Liver (tissue), 9 donors: ENCODE results near the gene GIGYF1. TPM values are rescaled to one million over a fixed set of nuclear protein-coding genes. Genes with fewer than 3 reads are reported as not detected.
A peak's percentile ranks its signal among the peaks of the same experiment; 100 is the strongest.
"Not testable (repeated sequence)": the region's sequence is repeated elsewhere in the genome, so short reads cannot be mapped to it uniquely, and the experiment has no call there.

Experiments used
- DNase-seq: peaks from one replicate; pipeline ENCODE4 v3.0.0-alpha.2; 2017; ENCODE audit warnings: low spot score
- H3K27ac ChIP-seq, 2 donors: one replicate each; pipeline ENCODE4 v1.7.0; 2013; ENCODE audit warnings: inconsistent platforms in 2 of 2, low read length in 2 of 2, control low read depth in 1 of 2, low read depth in 1 of 2, mild to moderate bottlenecking in 1 of 2
- H3K27me3 ChIP-seq, 4 donors: one replicate each; pipeline versions ENCODE4 v1.6.1 to v1.7.0; 2013; ENCODE audit warnings: low read length in 3 of 4, inconsistent platforms in 1 of 4, mild to moderate bottlenecking in 1 of 4, moderate library complexity in 1 of 4; ENCODE audit not compliant: control insufficient read depth in 4 of 4, insufficient read depth in 4 of 4
- H3K36me3 ChIP-seq, 4 donors: one replicate each; pipeline versions ENCODE4 v1.6.1 to v1.7.0; 2013; ENCODE audit warnings: low read length in 3 of 4, mild to moderate bottlenecking in 3 of 4, low read depth in 1 of 4, moderate library complexity in 1 of 4; ENCODE audit not compliant: control insufficient read depth in 4 of 4, insufficient read depth in 3 of 4
- H3K4me1 ChIP-seq, 4 donors: one replicate each; pipeline versions ENCODE4 v1.6.1 to v1.7.0; 2013; ENCODE audit warnings: low read length in 3 of 4, mild to moderate bottlenecking in 3 of 4, moderate library complexity in 1 of 4; ENCODE audit not compliant: control insufficient read depth in 4 of 4, insufficient read depth in 4 of 4
- H3K4me3 ChIP-seq, 3 donors: one replicate each; pipeline versions ENCODE4 v1.6.1 to v1.7.0; 2013; ENCODE audit warnings: low read length in 3 of 3, control low read depth in 1 of 3, low read depth in 1 of 3, mild to moderate bottlenecking in 1 of 3
- H3K9ac ChIP-seq, 2 donors: one replicate each; pipeline ENCODE4 v1.7.0; 2013; ENCODE audit warnings: low read length in 2 of 2, mild to moderate bottlenecking in 2 of 2, moderate library complexity in 2 of 2, control low read depth in 1 of 2, low read depth in 1 of 2
- H3K9me3 ChIP-seq, 4 donors: one replicate each; pipeline versions ENCODE4 v1.6.1 to v1.7.0; 2013; ENCODE audit warnings: low read length in 3 of 4; ENCODE audit not compliant: control insufficient read depth in 4 of 4
- EGR1 ChIP-seq, 2 donors: IDR thresholded peaks; 2 replicates each; pipeline ENCODE4 v1.6.1; 2016 to 2018; ENCODE audit warnings: antibody characterized with exemption in 2 of 2, low read depth in 2 of 2
- FOXA2 ChIP-seq: IDR thresholded peaks from 2 replicates; pipeline ENCODE4 v1.6.1; 2016; ENCODE audit warnings: antibody characterized with exemption
- MAX ChIP-seq: IDR thresholded peaks from 2 replicates; pipeline ENCODE4 v1.6.1; 2016; ENCODE audit warnings: antibody characterized with exemption
- RXRA ChIP-seq, 2 donors: IDR thresholded peaks; 2 replicates each; pipeline ENCODE4 v1.6.1; 2017 to 2018; ENCODE audit warnings: antibody characterized with exemption in 2 of 2, mild to moderate bottlenecking in 1 of 2
- WGBS: extraction: QIAGEN DNeasy Blood & Tissue Kit; methylation state at CpG from one replicate; pipeline ENCODE4 v1.1.7; 2013; 5-methylcytosine and 5-hydroxymethylcytosine counted together
- polyA plus RNA-seq, 2 donors: library from polyadenylated mRNA; stranded (reverse) in 1 of 2; unstranded in 1 of 2; fragments of 200-250 nt in 1 of 2; fragments of >200 nt in 1 of 2; fragmentation: Nextera tagmentation in 1 of 2; extraction: Ambion mirVana in 1 of 2; gene quantifications; one replicate each; pipeline versions ENCODE4 v1.2.1 to v1.2.3, GENCODE V29; 2013 to 2015
- total RNA-seq, 2 donors: library from RNA; depleted of rRNA; stranded (reverse); fragments of >200 nt; gene quantifications; one replicate each; pipeline ENCODE4 v1.2.3, GENCODE V29; 2014
- TF ChIP-seq, protein P1 (sequence below): IDR thresholded peaks from 2 replicates; pipeline ENCODE4 v1.6.1; 2016; ENCODE audit warnings: antibody characterized with exemption, mild to moderate bottlenecking
- donor health status: healthy.
- donor health status: healthy.
- donor health status: healthy.
- donor health status: healthy.
- donor health status: healthy.

Gene GIGYF1
- total and polyA plus RNA-seq, 4 donors, result 6.8 to 12.7 (median 10.1) TPM

GRCh38 chr7:100665168-100665726 is 28.8 kb downstream of the GIGYF1 start:
- Histone ChIP-seq H3K4me1 (no peaks in the 10 kb centered on the region), H3K9me3 (no peaks in the 10 kb centered on the region), H3K9ac (no peak overlapping the region), H3K4me3 (no peak overlapping the region), H3K27ac (no peak overlapping the region), H3K36me3 (no peaks in the 10 kb centered on the region), H3K27me3 (no peaks in the 10 kb centered on the region)
- DNase-seq, result no peak
- TF ChIP-seq RXRA (IDR thresholded peaks at IDR 0.05) (no peak), MAX (no peak)
- 98% methylated on average over 5 of the region's 5 CpGs for WGBS

DNA sequence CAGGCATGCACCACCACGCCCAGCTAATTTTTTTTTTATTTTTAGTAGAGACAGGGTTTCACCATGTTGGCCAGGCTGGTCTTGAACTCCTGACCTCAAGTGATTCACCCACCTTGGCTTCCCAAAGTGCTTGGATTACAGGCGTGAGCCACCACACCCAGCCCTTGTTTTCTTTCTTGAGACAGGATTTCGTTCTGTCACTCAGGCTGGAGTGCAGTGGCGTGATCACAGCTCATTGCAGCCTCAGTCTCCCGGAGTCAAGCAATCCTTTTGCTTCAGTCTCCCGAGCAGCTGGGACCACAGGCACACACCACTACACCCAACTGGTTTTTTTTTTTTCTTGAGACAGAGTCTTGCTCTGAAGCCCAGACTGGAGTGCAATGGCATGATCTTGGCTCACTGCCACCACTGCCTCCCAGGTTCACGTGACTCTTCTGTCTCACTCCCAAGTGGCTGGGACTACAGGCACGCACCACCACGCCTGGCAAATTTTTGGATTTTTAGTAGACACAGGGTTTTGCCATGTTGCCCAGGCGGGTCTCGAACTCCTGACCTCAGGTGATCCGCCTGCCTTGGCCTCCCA is 31.8 kb downstream of the GIGYF1 start:
- WGBS, result 78% methylated on average over 12 of the region's 12 CpGs
- H3K4me3 ChIP-seq, H3K36me3 ChIP-seq, DNase-seq, H3K9ac ChIP-seq, H3K9me3 ChIP-seq, H3K4me1 ChIP-seq, H3K27ac ChIP-seq, H3K27me3 ChIP-seq: not testable (repeated sequence)

- DNase-seq, result peak; percentile 82
- TF ChIP-seq FOXA2, result no peak
- TF ChIP-seq, protein P1, sequence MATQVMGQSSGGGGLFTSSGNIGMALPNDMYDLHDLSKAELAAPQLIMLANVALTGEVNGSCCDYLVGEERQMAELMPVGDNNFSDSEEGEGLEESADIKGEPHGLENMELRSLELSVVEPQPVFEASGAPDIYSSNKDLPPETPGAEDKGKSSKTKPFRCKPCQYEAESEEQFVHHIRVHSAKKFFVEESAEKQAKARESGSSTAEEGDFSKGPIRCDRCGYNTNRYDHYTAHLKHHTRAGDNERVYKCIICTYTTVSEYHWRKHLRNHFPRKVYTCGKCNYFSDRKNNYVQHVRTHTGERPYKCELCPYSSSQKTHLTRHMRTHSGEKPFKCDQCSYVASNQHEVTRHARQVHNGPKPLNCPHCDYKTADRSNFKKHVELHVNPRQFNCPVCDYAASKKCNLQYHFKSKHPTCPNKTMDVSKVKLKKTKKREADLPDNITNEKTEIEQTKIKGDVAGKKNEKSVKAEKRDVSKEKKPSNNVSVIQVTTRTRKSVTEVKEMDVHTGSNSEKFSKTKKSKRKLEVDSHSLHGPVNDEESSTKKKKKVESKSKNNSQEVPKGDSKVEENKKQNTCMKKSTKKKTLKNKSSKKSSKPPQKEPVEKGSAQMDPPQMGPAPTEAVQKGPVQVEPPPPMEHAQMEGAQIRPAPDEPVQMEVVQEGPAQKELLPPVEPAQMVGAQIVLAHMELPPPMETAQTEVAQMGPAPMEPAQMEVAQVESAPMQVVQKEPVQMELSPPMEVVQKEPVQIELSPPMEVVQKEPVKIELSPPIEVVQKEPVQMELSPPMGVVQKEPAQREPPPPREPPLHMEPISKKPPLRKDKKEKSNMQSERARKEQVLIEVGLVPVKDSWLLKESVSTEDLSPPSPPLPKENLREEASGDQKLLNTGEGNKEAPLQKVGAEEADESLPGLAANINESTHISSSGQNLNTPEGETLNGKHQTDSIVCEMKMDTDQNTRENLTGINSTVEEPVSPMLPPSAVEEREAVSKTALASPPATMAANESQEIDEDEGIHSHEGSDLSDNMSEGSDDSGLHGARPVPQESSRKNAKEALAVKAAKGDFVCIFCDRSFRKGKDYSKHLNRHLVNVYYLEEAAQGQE, result peak; percentile 99
- peak in 1 of 2 donors; percentile 42 for TF ChIP-seq EGR1 (IDR thresholded peaks at IDR 0.05; ENCODE audit: low read depth in 2 of 2)
- no peak within 1 kb of the TSS for H3K27ac ChIP-seq
- H3K36me3 ChIP-seq, result no peaks in the 10 kb centered on the region
- H3K4me1 ChIP-seq, result peaks cover 0 to 4% (median 0%) of the 10 kb centered on the region in 4 donors
- no peak within 1 kb of the TSS for H3K4me3 ChIP-seq
- no peak within 1 kb of the TSS for H3K9ac ChIP-seq
- H3K9me3 ChIP-seq, result no peaks in the 10 kb centered on the region
- peaks cover 0 to 5% (median 1%) of the 10 kb centered on the region in 4 donors for H3K27me3 ChIP-seq
- 16% methylated on average over 63 of the region's 63 CpGs for whole genome bisulfite sequencing
Observed at GRCh38 chr7:100655908-100656674, 38.0 kb downstream of the GIGYF1 start, which contains the start of gene ACTL6B. TSS of gene ACTL6B (minus strand) at chr7:100656448. CDS start at chr7:100656354, 94 bp downstream.
